ENCODE results near the gene KCTD4.

- TF ChIP-seq CTCF (conservative IDR thresholded peaks at IDR 0.05) (no peak), ZFX (IDR thresholded peaks at IDR 0.05) (no peak)
These were observed 27.2 kb upstream of the KCTD4 start for GRCh38 chr13:45228002-45228401.

Measured in C4-2B (cell line).